Endothelial cell of umbilical vein (primary cell): Measurements from ENCODE around the gene CPA1. TPM values are rescaled to one million over a fixed set of nuclear protein-coding genes. Genes with fewer than 3 reads are reported as not detected.

Experiments used
- BruUV-seq: library from RNA; stranded (reverse); fragments of 400-500 nt; replicated peaks from 2 replicates; lab custom pipeline; 2021; lab: Mats Ljungman, UMichigan
- CTCF ChIA-PET: fragments of 300-600, 350-600 bp; sonication (Branson Sonifier 250); formaldehyde crosslinking; loops from one replicate; lab custom pipeline; 2021; ENCODE audit warnings: antibody characterized with exemption, inconsistent platforms; lab: Charles Lee
- POLR2A ChIA-PET: fragments of 300-600, 350-600 bp; sonication (Branson Sonifier 250); formaldehyde crosslinking; loops from one replicate; lab custom pipeline; 2021; ENCODE audit warnings: antibody characterized with exemption, inconsistent platforms; lab: Charles Lee
- DNase-seq: peaks from one replicate; pipeline ENCODE4 v3.0.0-alpha.2; 2011; ENCODE audit warnings: low read depth, low spot score
- FAIRE-seq: peaks from 2 replicates; lab custom pipeline; 2011; peaks lifted over from hg19 to GRCh38; lab: Jason Lieb, UNC
- H2AFZ ChIP-seq: 2 replicates; pipeline ENCODE4 v1.6.0; 2012; ENCODE audit warnings: low read depth, low read length, control low read depth, inconsistent platforms
- H3K27ac ChIP-seq: 2 replicates; pipeline ENCODE4 v1.5.1; 2011; ENCODE audit warnings: low read depth, mild to moderate bottlenecking, control low read depth, low read length, moderate library complexity; ENCODE audit not compliant: insufficient read depth
- H3K27me3 ChIP-seq, 2 experiments: 2 replicates each; pipeline versions ENCODE4 v1.6.0 to v1.6.1; 2011; ENCODE audit warnings: low read length in 2 of 2, mixed read lengths in 1 of 2; ENCODE audit not compliant: control insufficient read depth in 2 of 2, insufficient read depth in 2 of 2
- H3K36me3 ChIP-seq, 2 experiments: 2 replicates in 1 of 2; 3 replicates in 1 of 2; pipeline ENCODE4 v1.5.1; 2011; ENCODE audit warnings: low read length in 2 of 2, mild to moderate bottlenecking in 1 of 2, moderate library complexity in 1 of 2; ENCODE audit not compliant: control insufficient read depth in 2 of 2, insufficient read depth in 2 of 2; ENCODE audit errors: extremely low read depth in 1 of 2
- H3K4me1 ChIP-seq: 3 replicates; pipeline ENCODE4 v1.5.1; 2011; ENCODE audit warnings: mild to moderate bottlenecking, low read length; ENCODE audit not compliant: control insufficient read depth, insufficient read depth; ENCODE audit errors: extremely low read depth
- H3K4me2 ChIP-seq: 2 replicates; pipeline ENCODE4 v1.6.1; 2011; ENCODE audit warnings: low read length, control low read depth, mixed read lengths; ENCODE audit not compliant: insufficient read depth
- H3K4me3 ChIP-seq, 3 experiments: fragments of 200-600 bp in 1 of 3; sonication (generic), shearing (Covaris generic) in 1 of 3; replicated peaks in 1 of 3; 2 replicates each; pipeline ENCODE4 v1.5.1; 2011 to 2016; ENCODE audit warnings: control low read depth in 3 of 3, low read length in 3 of 3, mild to moderate bottlenecking in 2 of 3, inconsistent platforms in 1 of 3, low read depth in 1 of 3, moderate library complexity in 1 of 3; ENCODE audit not compliant: insufficient read depth in 1 of 3
- H3K79me2 ChIP-seq: 2 replicates; pipeline ENCODE4 v1.6.0; 2012; ENCODE audit warnings: low read length, inconsistent platforms; ENCODE audit not compliant: control insufficient read depth, insufficient read depth
- H3K9ac ChIP-seq: replicated peaks from 2 replicates; pipeline ENCODE3; 2011; ENCODE audit warnings: low read length, control low read depth; ENCODE audit not compliant: insufficient read depth; ENCODE audit errors: extremely low read depth
- H3K9me1 ChIP-seq: replicated peaks from 3 replicates; pipeline ENCODE4 v1.6.0; 2011; ENCODE audit warnings: mild to moderate bottlenecking, low read length; ENCODE audit not compliant: control insufficient read depth, insufficient read depth; ENCODE audit errors: extremely low read depth
- H3K9me3 ChIP-seq: replicated peaks from 2 replicates; pipeline ENCODE4 v1.5.1; 2012; ENCODE audit warnings: low read length, inconsistent platforms; ENCODE audit not compliant: control insufficient read depth, insufficient read depth
- H4K20me1 ChIP-seq: replicated peaks from 2 replicates; pipeline ENCODE3; 2011; ENCODE audit warnings: mild to moderate bottlenecking, low read length; ENCODE audit not compliant: control insufficient read depth, insufficient read depth; ENCODE audit errors: extremely low read depth
- CTCF ChIP-seq, 2 donors: IDR thresholded peaks; 1 replicate in 1 of 2; 2 replicates in 1 of 2; pipeline ENCODE4 v1.5.1; 2011; ENCODE audit warnings: low read length in 2 of 2, mild to moderate bottlenecking in 2 of 2, moderate library complexity in 2 of 2, control low read depth in 1 of 2, inconsistent platforms in 1 of 2, low read depth in 1 of 2; ENCODE audit not compliant: insufficient read depth in 1 of 2; ENCODE audit errors: extremely low read depth in 1 of 2
- EZH2 ChIP-seq: IDR thresholded peaks from 2 replicates; pipeline ENCODE4 v1.6.1; 2012; ENCODE audit warnings: borderline replicate concordance, low read depth, mild to moderate bottlenecking, moderate library complexity, low read length, inconsistent platforms; ENCODE audit not compliant: severe bottlenecking
- FOS ChIP-seq: IDR thresholded peaks from 2 replicates; pipeline ENCODE4 v1.6.1; 2011; ENCODE audit warnings: mild to moderate bottlenecking, low read length, moderate library complexity, borderline replicate concordance; ENCODE audit not compliant: insufficient read depth
- GATA2 ChIP-seq: IDR thresholded peaks from 2 replicates; pipeline ENCODE4 v1.7.0; 2011; ENCODE audit warnings: low read depth, mild to moderate bottlenecking, moderate library complexity, mixed read lengths, low read length; ENCODE audit not compliant: insufficient read length, insufficient read depth
- JUN ChIP-seq: IDR thresholded peaks from 2 replicates; pipeline ENCODE4 v1.6.1; 2011; ENCODE audit warnings: borderline replicate concordance, low read depth; ENCODE audit not compliant: insufficient read length, insufficient read depth
- MYC ChIP-seq: IDR thresholded peaks from one replicate; pipeline ENCODE4 v1.6.1; 2011; ENCODE audit warnings: mild to moderate bottlenecking, low read depth, low read length
- POLR2A ChIP-seq: IDR thresholded peaks from 2 replicates; pipeline ENCODE4 v1.6.1; 2012; ENCODE audit warnings: low read depth, mild to moderate bottlenecking, control low read depth, low read length
- POLR2AphosphoS5 ChIP-seq: IDR thresholded peaks from 2 replicates; pipeline ENCODE4 v1.6.1; 2012; ENCODE audit warnings: low read depth, mild to moderate bottlenecking, control low read depth, low read length, moderate library complexity; ENCODE audit not compliant: insufficient read depth
- dilution Hi-C: fragments of 300-500 bp; cut with MboI; formaldehyde crosslinking; loops from one replicate; pipeline ENCODE4 v1.15.0; 2019; ENCODE audit warnings: low sequenced_read_pairs; ENCODE audit not compliant: extremely low pct_ligation_motif_present
- intact Hi-C: fragments of 100-400 bp; cut with micrococcal nuclease; formaldehyde crosslinking; loops from one replicate; pipeline ENCODE4 v1.10.0; 2022
- polyA plus RNA-seq, 4 experiments: library from polyadenylated mRNA; depleted of rRNA in 3 of 4; stranded (reverse) in 3 of 4; unstranded in 1 of 4; fragments of >200 nt; gene quantifications; 2 replicates each; pipeline versions ENCODE4 v1.2.1 to v1.2.3, GENCODE V29; 2011 to 2012; ENCODE audit warnings: missing spikeins in 1 of 4
- total RNA-seq: library from RNA; stranded (reverse); gene quantifications from 2 replicates; pipeline ENCODE4 v1.2.3, GENCODE V29; 2021
- TF ChIP-seq, protein P1 (sequence below): IDR thresholded peaks from 2 replicates; pipeline ENCODE4 v1.6.1; 2011; ENCODE audit not compliant: insufficient read depth, insufficient read length

Gene CPA1
- total and polyA plus RNA-seq, 2 donors (not counting 3 experiments of a cell fraction or from before 2014, with no cell fraction given): not detected

DNA sequence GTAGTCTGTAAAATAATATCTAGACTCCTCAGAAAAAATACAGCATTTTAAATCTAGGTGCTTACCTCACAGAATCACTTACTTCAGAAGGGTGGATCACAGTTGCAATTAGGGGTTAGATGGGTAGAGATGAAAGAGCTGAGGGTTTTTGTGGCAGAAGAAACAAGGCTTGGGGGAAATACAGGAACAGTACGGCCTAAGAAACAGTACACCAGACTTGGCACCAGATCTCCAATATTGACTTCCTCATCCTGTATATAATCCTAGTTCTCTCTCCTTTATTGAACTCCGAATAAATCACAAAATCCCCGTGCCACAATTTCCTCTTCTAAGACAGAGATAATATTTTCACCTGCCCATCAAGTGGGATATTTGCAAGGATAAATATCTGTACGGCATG is 46.3 kb downstream of the CPA1 start:
- Histone ChIP-seq H3K4me2 (no peak overlapping the region), H3K27me3 (no peaks in the 10 kb centered on the region), H3K27ac (no peak overlapping the region), H3K4me1 (peaks cover 14% of the 10 kb centered on the region), H3K79me2 (no peaks in the 10 kb centered on the region), H3K4me3 (no peak overlapping the region), H2AFZ (no peak overlapping the region), H3K9ac (no peak overlapping the region), H3K9me3 (no peaks in the 10 kb centered on the region), H3K9me1 (no peaks in the 10 kb centered on the region), H3K36me3 (peaks cover 0 to 3% of the 10 kb centered on the region in 2 experiments), H4K20me1 (no peaks in the 10 kb centered on the region)
- POLR2A ChIA-PET: no interaction called here
- dilution Hi-C loops: no loop called here
- TF ChIP-seq POLR2A (no peak), JUN (no peak), POLR2AphosphoS5 (no peak), CTCF (IDR thresholded peaks at IDR 0.05; ENCODE audit: extremely low read depth in 1 of 2, insufficient read depth in 1 of 2, low read depth in 1 of 2, low read length in 2 of 2) (no peak), FOS (no peak), MYC (no peak), GATA2 (no peak), EZH2 (no peak)
- TF ChIP-seq, protein P1, sequence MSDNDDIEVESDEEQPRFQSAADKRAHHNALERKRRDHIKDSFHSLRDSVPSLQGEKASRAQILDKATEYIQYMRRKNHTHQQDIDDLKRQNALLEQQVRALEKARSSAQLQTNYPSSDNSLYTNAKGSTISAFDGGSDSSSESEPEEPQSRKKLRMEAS: no peak
- CTCF ChIA-PET: interaction anchor here (0.9 kb wide), 1 partner anchor 14 kb away, joined by 3 read pairs; no protein-coding TSS in a partner anchor
- no TSS peak for BruUV-seq
- intact Hi-C loops: no loop called here
- FAIRE-seq: no peak
- DNase-seq: peak; percentile 13
